ENCODE results near the gene TAOK3. TPM values are rescaled to one million over a fixed set of nuclear protein-coding genes. Genes with fewer than 3 reads are reported as not detected.
"Not testable (repeated sequence)": the region's sequence is repeated elsewhere in the genome, so short reads cannot be mapped to it uniquely, and the experiment has no call there.

The TAOK3 gene
- polyA plus RNA-seq, 1 donor, result 33.6 TPM

- DNase-seq, result no peak
Measured at GRCh38 chr12:118299791-118300460, 72.8 kb downstream of the TAOK3 start.

GRCh38 chr12:118297284-118297683 lies 75.4 kb downstream of the TAOK3 start:
- no peak for DNase-seq

- DNase-seq, result no peak
Measured at GRCh38 chr12:118292836-118293235, 79.9 kb downstream of the TAOK3 start.

- no peak for DNase-seq
Measured at GRCh38 chr12:118290130-118290529, 82.6 kb downstream of the TAOK3 start.

- DNase-seq, result no peak
Measured at GRCh38 chr12:118288174-118288573, 84.5 kb downstream of the TAOK3 start.

GRCh38 chr12:118287728-118288127 lies 85.0 kb downstream of the TAOK3 start:
- no peak for DNase-seq

GRCh38 chr12:118282767-118283166 lies 89.9 kb downstream of the TAOK3 start:
- no peak for DNase-seq

- DNase-seq, result not testable (repeated sequence)
Measured at GRCh38 chr12:118278288-118278687, 94.4 kb downstream of the TAOK3 start.

- DNase-seq, result no peak
Measured at GRCh38 chr12:118274066-118274465, 98.6 kb downstream of the TAOK3 start.

GRCh38 chr12:118271770-118272417 lies 100.8 kb downstream of the TAOK3 start:
- DNase-seq, result peak; percentile 52

- no peak for DNase-seq
Measured at GRCh38 chr12:118271183-118271582, 101.5 kb downstream of the TAOK3 start.

GRCh38 chr12:118269806-118270205 lies 102.9 kb downstream of the TAOK3 start:
- DNase-seq, result no peak

GRCh38 chr12:118259079-118259478 lies 113.6 kb downstream of the TAOK3 start:
- DNase-seq, result no peak

GRCh38 chr12:118256352-118256751 lies 116.4 kb downstream of the TAOK3 start:
- no peak for DNase-seq

- no peak for DNase-seq
Measured at GRCh38 chr12:118249547-118249946, 123.2 kb downstream of the TAOK3 start.

GRCh38 chr12:118245886-118246285 lies 126.8 kb downstream of the TAOK3 start:
- DNase-seq, result not testable (repeated sequence)

GRCh38 chr12:118238888-118239287 lies 133.8 kb downstream of the TAOK3 start:
- no peak for DNase-seq

- no peak for DNase-seq
Measured at GRCh38 chr12:118237908-118238307, 134.8 kb downstream of the TAOK3 start.

GRCh38 chr12:118237052-118237665 lies 135.5 kb downstream of the TAOK3 start:
- DNase-seq, result no peak

- no peak for DNase-seq
Measured at GRCh38 chr12:118220702-118221101, 152.0 kb downstream of the TAOK3 start.

GRCh38 chr12:118219772-118220171 lies 152.9 kb downstream of the TAOK3 start:
- DNase-seq, result no peak

- no peak for DNase-seq
Measured at GRCh38 chr12:118219106-118219505, 153.6 kb downstream of the TAOK3 start.

GRCh38 chr12:118213452-118213851 lies 159.3 kb downstream of the TAOK3 start:
- no peak for DNase-seq

GRCh38 chr12:118212606-118213005 lies 160.1 kb downstream of the TAOK3 start:
- DNase-seq, result no peak

All from left kidney (tissue), 2 donors.